B cell (primary cell): ENCODE measurements around the gene ITGB8. TPM values are rescaled to one million over a fixed set of nuclear protein-coding genes. Genes with fewer than 3 reads are reported as not detected.

Experiments
- ATAC-seq: fragments of 200-7000 bp; cut with Tn5 transposase; one replicate; pipeline ENCODE4 v1.10.0; 2021; ENCODE audit warnings: low read depth, mild to moderate bottlenecking, moderate number of reproducible peaks, moderate library complexity
- CTCF ChIA-PET: fragments of 350-600 bp; sonication (Branson Sonifier 250); formaldehyde crosslinking; loops from one replicate; lab custom pipeline; 2021; ENCODE audit warnings: antibody characterized with exemption, inconsistent platforms; lab: Charles Lee
- POLR2A ChIA-PET: fragments of 350-600 bp; sonication (Branson Sonifier 250); formaldehyde crosslinking; loops from one replicate; lab custom pipeline; 2021; ENCODE audit warnings: antibody characterized with exemption; lab: Charles Lee
- DNase-seq: peaks from one replicate; pipeline ENCODE4 v3.0.0; 2013
- H2AFZ ChIP-seq: 2 replicates; pipeline ENCODE4 v1.6.1; 2012; ENCODE audit warnings: mild to moderate bottlenecking, low read depth, low read length; ENCODE audit not compliant: insufficient read depth, poor library complexity, severe bottlenecking
- H3K27ac ChIP-seq, 2 donors: 1 replicate in 1 of 2; 2 replicates in 1 of 2; pipeline ENCODE4 v1.5.1; 2012 to 2013; ENCODE audit warnings: low read length in 2 of 2, mild to moderate bottlenecking in 2 of 2, moderate library complexity in 1 of 2
- H3K27me3 ChIP-seq, 4 experiments: fragments of 200-600 bp in 1 of 4; sonication (generic) in 1 of 4; replicated peaks in 1 of 4; 1 replicate in 2 of 4; 2 replicates in 2 of 4; pipeline versions ENCODE4 v1.6.1 to v1.7.0; 2013 to 2016; ENCODE audit warnings: low read length in 3 of 4, mild to moderate bottlenecking in 2 of 4, mixed read lengths in 1 of 4, moderate library complexity in 1 of 4; ENCODE audit not compliant: insufficient read depth in 4 of 4, control insufficient read depth in 3 of 4; ENCODE audit errors: control extremely low read depth in 1 of 4
- H3K36me3 ChIP-seq, 2 experiments: replicated peaks in 1 of 2; 1 replicate in 1 of 2; 2 replicates in 1 of 2; pipeline versions ENCODE4 v1.6.1 to v1.7.1; 2013; ENCODE audit warnings: low read length in 1 of 2; ENCODE audit not compliant: insufficient read depth in 2 of 2, control insufficient read depth in 1 of 2; ENCODE audit errors: control extremely low read depth in 1 of 2, extremely low read depth in 1 of 2
- H3K4me1 ChIP-seq, 2 donors: fragments of 200-600 bp in 1 of 2; sonication (generic) in 1 of 2; 1 replicate in 1 of 2; 2 replicates in 1 of 2; pipeline versions ENCODE4 v1.5.1 to v1.6.1; 2013 to 2017; ENCODE audit warnings: low read length in 2 of 2; ENCODE audit not compliant: control insufficient read depth in 2 of 2, insufficient read depth in 2 of 2
- H3K4me2 ChIP-seq: replicated peaks from 2 replicates; pipeline ENCODE3; 2012; ENCODE audit warnings: mild to moderate bottlenecking, low read depth, low read length; ENCODE audit not compliant: poor library complexity, severe bottlenecking
- H3K4me3 ChIP-seq, 5 experiments: fragments of 200-600 bp in 1 of 5; sonication (generic) in 1 of 5; 1 replicate in 3 of 5; 2 replicates in 2 of 5; pipeline versions ENCODE4 v1.5.1 to v1.7.0; 2011 to 2016; ENCODE audit warnings: low read length in 4 of 5, mild to moderate bottlenecking in 4 of 5, low read depth in 2 of 5, control low read depth in 1 of 5, moderate library complexity in 1 of 5; ENCODE audit not compliant: insufficient read depth in 1 of 5; ENCODE audit errors: control extremely low read depth in 1 of 5, extremely low read depth in 1 of 5
- H3K79me2 ChIP-seq: fragments of 200-600 bp; sonication (generic); one replicate; pipeline ENCODE4 v1.6.0; 2016; ENCODE audit warnings: low read length; ENCODE audit not compliant: control insufficient read depth, insufficient read depth
- H3K9ac ChIP-seq: fragments of 200-600 bp; sonication (generic); 2 replicates; pipeline ENCODE4 v1.6.1; 2017; ENCODE audit warnings: mild to moderate bottlenecking, low read length, moderate library complexity
- H3K9me3 ChIP-seq, 3 donors: one replicate each; pipeline versions ENCODE4 v1.6.1 to v1.7.1; 2013; ENCODE audit warnings: low read length in 2 of 3; ENCODE audit not compliant: control insufficient read depth in 2 of 3, insufficient read depth in 1 of 3; ENCODE audit errors: control extremely low read depth in 1 of 3
- H4K20me1 ChIP-seq: 2 replicates; pipeline ENCODE4 v1.6.0; 2012; ENCODE audit warnings: mild to moderate bottlenecking, low read length; ENCODE audit not compliant: insufficient read depth, control insufficient read depth, poor library complexity, severe bottlenecking
- H3K27ac Mint-ChIP-seq: one replicate; pipeline ENCODE4 v1.8.0; 2021; ENCODE audit warnings: mixed read lengths
- H3K27me3 Mint-ChIP-seq: one replicate; pipeline ENCODE4 v1.8.0; 2021; ENCODE audit warnings: mixed read lengths
- H3K4me1 Mint-ChIP-seq: one replicate; pipeline ENCODE4 v1.8.0; 2021; ENCODE audit warnings: mixed read lengths
- H3K4me3 Mint-ChIP-seq: one replicate; pipeline ENCODE4 v1.8.0; 2021; ENCODE audit warnings: mixed read lengths
- H3K9me3 Mint-ChIP-seq: one replicate; pipeline ENCODE4 v1.8.0; 2022; ENCODE audit warnings: mixed read lengths; ENCODE audit not compliant: insufficient read depth
- EZH2 ChIP-seq: IDR thresholded peaks from 2 replicates; pipeline ENCODE4 v1.6.1; 2012; ENCODE audit warnings: borderline replicate concordance, low read depth, mild to moderate bottlenecking, moderate library complexity, low read length; ENCODE audit not compliant: insufficient read depth, poor library complexity, severe bottlenecking
- WGBS: methylation state at CpG from one replicate; pipeline ENCODE4 v1.1.5; 2013; ENCODE audit warnings: missing lambda C conversion rate; ENCODE audit not compliant: insufficient coverage; 5-methylcytosine and 5-hydroxymethylcytosine counted together
- intact Hi-C: fragments of 100-400 bp; cut with micrococcal nuclease; formaldehyde crosslinking; loops from one replicate; pipeline ENCODE4 v1.10.0; 2022
- polyA plus RNA-seq: library from polyadenylated mRNA; depleted of rRNA; stranded (reverse); fragments of >200 nt; gene quantifications from 2 replicates; pipeline ENCODE4 v1.2.3, GENCODE V29; 2012
- total RNA-seq, 2 donors: library from RNA; stranded (reverse); fragments of 120-200 nt in 1 of 2; gene quantifications; 1 replicate in 1 of 2; 2 replicates in 1 of 2; pipeline versions ENCODE4 v1.2.3 to v1.2.4, GENCODE V29; 2013 to 2022
- TF ChIP-seq, protein P1 (sequence below): fragments of 200-600 bp; IDR thresholded peaks from one replicate; pipeline ENCODE4 v1.8.0; 2022; ENCODE audit warnings: antibody characterized with exemption, mild to moderate bottlenecking

Gene ITGB8
- total and polyA plus RNA-seq, 2 donors (not counting 1 experiment from before 2014, with no cell fraction given), result 0.01 to 0.30 TPM

DNA sequence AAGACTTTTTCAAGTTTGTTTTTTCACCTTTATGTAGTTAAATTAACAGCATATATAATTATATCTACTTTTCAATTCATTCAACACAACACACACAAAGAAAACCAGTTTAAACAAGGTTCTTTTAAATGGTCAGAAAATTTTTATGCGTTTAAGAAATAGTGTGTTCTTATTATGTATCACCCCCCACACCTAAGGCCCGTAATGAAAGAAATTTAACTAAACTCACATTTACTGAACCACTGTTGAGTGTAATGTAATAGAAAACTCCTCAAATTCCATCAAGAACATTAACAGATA lies 19.0 kb upstream of the ITGB8 start:
- POLR2A ChIA-PET, result no interaction called here
- Histone ChIP-seq H3K36me3 (no peaks in the 10 kb centered on the region), H3K9me3 (no peaks in the 10 kb centered on the region), H3K9ac (no peak overlapping the region), H3K4me2 (no peak overlapping the region), H3K27me3 (no peaks in the 10 kb centered on the region), H3K4me1 (no peaks in the 10 kb centered on the region), H4K20me1 (no peaks in the 10 kb centered on the region), H3K27ac (no peak overlapping the region), H3K4me3 (no peak overlapping the region), H3K79me2 (no peaks in the 10 kb centered on the region), H2AFZ (no peak overlapping the region)
- intact Hi-C loops, result loop anchor here (1.0 to 5.0 kb wide), 8 partner anchors 95 to 599 kb away; partner anchors contain the start of gene MACC1
- H3K27ac Mint-ChIP-seq, result no peak overlapping the region
- H3K9me3 Mint-ChIP-seq, result no peaks in the 10 kb centered on the region
- H3K4me3 Mint-ChIP-seq, result no peak overlapping the region
- ATAC-seq (no peak), DNase-seq (no peak)
- WGBS, result no CpG with 5 or more reads among the region's 2 CpGs
- CTCF ChIA-PET, result interaction anchor here (0.7 to 7.7 kb wide), 28 partner anchors 9 to 598 kb away, joined by 3 to 76 read pairs (median 5); partner anchors contain the start of genes MACC1 and TMEM196
- H3K27me3 Mint-ChIP-seq, result no peaks in the 10 kb centered on the region
- TF ChIP-seq, protein P1, sequence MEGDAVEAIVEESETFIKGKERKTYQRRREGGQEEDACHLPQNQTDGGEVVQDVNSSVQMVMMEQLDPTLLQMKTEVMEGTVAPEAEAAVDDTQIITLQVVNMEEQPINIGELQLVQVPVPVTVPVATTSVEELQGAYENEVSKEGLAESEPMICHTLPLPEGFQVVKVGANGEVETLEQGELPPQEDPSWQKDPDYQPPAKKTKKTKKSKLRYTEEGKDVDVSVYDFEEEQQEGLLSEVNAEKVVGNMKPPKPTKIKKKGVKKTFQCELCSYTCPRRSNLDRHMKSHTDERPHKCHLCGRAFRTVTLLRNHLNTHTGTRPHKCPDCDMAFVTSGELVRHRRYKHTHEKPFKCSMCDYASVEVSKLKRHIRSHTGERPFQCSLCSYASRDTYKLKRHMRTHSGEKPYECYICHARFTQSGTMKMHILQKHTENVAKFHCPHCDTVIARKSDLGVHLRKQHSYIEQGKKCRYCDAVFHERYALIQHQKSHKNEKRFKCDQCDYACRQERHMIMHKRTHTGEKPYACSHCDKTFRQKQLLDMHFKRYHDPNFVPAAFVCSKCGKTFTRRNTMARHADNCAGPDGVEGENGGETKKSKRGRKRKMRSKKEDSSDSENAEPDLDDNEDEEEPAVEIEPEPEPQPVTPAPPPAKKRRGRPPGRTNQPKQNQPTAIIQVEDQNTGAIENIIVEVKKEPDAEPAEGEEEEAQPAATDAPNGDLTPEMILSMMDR, result no peak
- no peak for TF ChIP-seq EZH2
- H3K4me1 Mint-ChIP-seq, result peaks cover 7% of the 10 kb centered on the region

GRCh38 chr7:20312562-20312961 lies 18.1 kb upstream of the ITGB8 start:
- no peak overlapping the region for H3K27ac Mint-ChIP-seq
- H3K27ac ChIP-seq, result no peak overlapping the region
- CTCF ChIA-PET, result interaction anchor here (0.6 to 7.7 kb wide), 15 partner anchors 12 to 599 kb away, joined by 3 to 76 read pairs (median 13); no protein-coding TSS in a partner anchor
- POLR2A ChIA-PET, result no interaction called here
- TF ChIP-seq, protein P1, result no peak
- no peak for TF ChIP-seq EZH2
- H3K9me3 ChIP-seq, result no peaks in the 10 kb centered on the region
- 73% methylated on average over 2 of the region's 2 CpGs for WGBS
- peaks cover 3% of the 10 kb centered on the region for H3K4me1 Mint-ChIP-seq
- no peaks in the 10 kb centered on the region for H3K9me3 Mint-ChIP-seq
- no peak for ATAC-seq
- no peaks in the 10 kb centered on the region for H3K36me3 ChIP-seq
- DNase-seq, result no peak
- H3K27me3 Mint-ChIP-seq, result no peaks in the 10 kb centered on the region
- no peak overlapping the region for H3K4me3 Mint-ChIP-seq
- H3K27me3 ChIP-seq, result no peaks in the 10 kb centered on the region
- H3K4me1 ChIP-seq, result no peaks in the 10 kb centered on the region
- H3K4me2 ChIP-seq, result no peak overlapping the region
- no peak overlapping the region for H3K9ac ChIP-seq
- no peaks in the 10 kb centered on the region for H4K20me1 ChIP-seq
- no peak overlapping the region for H2AFZ ChIP-seq
- no peaks in the 10 kb centered on the region for H3K79me2 ChIP-seq
- no peak overlapping the region for H3K4me3 ChIP-seq
- intact Hi-C loops, result loop anchor here (5.0 kb wide), 2 partner anchors 200 to 285 kb away; no protein-coding TSS in a partner anchor
